Activated T-cell treated with anti-CD3 and anti-CD28 coated beads for 1 hour (primary cell): ENCODE results near the gene C6orf47.

Experiments
- DNase-seq: peaks from one replicate; pipeline ENCODE4 v3.0.0-alpha.2; 2020; ENCODE audit warnings: low read depth

The C6orf47 gene

DNA sequence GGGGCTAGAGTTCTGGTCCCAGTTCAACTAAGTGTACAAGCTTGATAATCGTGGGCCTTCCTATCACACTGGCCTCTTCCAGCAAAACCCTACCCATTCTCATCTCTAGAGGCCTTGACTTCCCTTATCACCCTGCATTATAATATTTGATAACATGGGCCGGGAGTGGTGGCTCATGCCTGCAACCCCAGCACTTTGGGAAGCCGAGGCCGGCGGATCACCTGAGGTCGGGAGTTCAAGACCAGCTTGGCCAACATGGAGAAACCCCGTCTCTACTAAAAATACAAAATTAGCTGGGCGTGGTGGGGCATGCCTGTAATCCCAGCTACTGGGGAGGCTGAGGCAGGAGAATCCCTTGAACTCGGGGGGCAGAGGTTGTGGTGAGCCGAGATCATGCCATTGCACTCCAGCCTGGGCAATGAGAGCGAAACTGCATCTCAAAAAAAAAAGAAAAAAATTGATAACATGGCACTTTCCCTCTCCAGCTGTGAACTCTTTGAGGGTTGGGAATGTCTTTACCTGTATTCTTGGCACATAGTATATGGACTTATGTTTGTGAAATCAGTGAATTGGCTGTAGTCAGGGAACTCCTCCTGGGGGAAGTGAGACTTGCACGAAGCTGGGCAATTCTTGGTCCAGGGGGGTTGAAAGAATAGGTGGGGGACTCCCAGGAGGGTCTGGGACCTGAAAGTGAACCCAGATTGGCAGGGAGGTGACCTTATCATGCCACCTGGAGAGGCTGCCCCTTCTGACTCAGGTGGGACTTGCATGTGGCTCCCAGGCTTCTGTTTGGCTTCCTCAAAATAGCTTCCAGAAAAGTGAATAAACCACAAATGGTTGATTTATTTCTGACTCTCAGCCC lies 915 bp upstream of the C6orf47 start:
- DNase-seq: no peak

GRCh38 chr6:31659649-31660380 lies 763 bp downstream of the C6orf47 start:
- DNase-seq: no peak

- no peak for DNase-seq
Observed at GRCh38 chr6:31658983-31659648, 1.5 kb downstream of the C6orf47 start.

DNA sequence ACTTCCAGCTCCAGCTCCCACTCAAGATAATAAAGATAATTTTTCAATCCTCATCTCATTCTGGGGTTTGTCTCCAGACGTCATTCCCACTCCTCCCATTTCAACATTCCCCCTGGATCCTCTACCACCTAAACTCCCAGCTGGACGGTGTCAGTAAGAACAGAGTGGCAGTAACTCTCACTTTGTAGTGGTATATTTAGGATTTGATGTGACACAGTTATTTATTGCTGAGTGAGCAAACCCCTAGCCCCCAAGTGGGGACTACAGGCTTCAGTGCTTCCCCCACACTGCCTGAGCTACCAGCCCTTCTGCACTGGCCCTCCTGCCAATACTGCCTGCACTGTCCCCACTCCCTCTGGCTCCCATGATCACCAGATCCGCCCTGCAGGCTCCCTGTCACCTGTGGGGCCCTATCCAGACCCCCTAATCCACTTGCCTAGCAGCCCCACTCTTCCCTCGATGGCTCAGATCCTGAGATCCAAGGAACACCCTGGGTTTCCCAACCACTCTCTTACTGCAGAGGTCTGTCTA lies 2.4 kb downstream of the C6orf47 start:
- no peak for DNase-seq

GRCh38 chr6:31657406-31658157 lies 3.0 kb downstream of the C6orf47 start:
- DNase-seq: no peak

DNA sequence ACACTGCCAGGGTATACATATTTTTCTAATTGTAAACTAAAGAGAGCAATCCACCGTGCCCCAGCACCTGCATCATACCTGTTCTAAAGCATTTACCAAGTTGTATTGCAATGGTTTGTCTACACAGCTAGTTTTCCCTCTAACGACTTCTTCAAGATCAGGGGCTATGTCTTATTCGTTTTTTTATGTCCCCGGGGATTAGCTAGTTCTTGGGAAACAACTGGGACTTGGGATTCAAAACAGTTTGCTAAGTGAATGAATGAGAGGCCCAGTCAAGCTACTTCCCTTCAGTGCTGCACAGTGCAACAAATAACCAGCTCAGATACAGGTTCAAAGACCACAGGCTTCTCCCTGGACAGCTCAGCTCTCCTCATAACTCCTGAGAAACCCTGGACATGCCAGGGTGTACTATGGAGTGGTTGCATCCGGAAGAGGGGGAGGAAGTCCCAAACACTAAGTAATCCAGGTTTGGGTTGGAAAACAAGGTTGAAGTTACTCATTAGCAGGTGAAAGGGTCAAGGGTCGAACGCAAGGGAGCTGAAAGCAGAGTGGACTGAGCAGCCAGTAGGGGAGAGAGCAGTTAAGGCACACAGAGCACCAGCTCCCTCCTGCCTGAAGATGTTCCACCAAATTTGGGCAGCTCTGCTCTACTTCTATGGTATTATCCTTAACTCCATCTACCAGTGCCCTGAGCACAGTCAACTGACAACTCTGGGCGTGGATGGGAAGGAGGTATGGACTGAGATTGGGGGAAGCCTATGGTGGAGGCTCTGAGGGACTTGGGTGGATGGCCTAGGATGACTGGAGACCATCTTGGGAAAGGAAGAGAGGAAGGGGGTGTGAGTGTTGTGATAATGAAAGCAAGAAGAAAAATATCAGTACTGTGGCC lies 5.0 kb downstream of the C6orf47 start, which contains the start of gene APOM:
TSS of gene APOM (plus strand) at position 546 of the 889 bp plus-strand sequence. CDS start at position 619, 73 bp downstream.
- DNase-seq: no peak

GRCh38 chr6:31654574-31655348 lies 5.8 kb downstream of the C6orf47 start:
- no peak for DNase-seq

GRCh38 chr6:31652925-31653724 lies 7.5 kb downstream of the C6orf47 start:
- no peak for DNase-seq

GRCh38 chr6:31651602-31652191 lies 8.9 kb downstream of the C6orf47 start:
- no peak for DNase-seq

- no peak for DNase-seq
Observed at GRCh38 chr6:31645325-31645724, 15.3 kb downstream of the C6orf47 start.

DNA sequence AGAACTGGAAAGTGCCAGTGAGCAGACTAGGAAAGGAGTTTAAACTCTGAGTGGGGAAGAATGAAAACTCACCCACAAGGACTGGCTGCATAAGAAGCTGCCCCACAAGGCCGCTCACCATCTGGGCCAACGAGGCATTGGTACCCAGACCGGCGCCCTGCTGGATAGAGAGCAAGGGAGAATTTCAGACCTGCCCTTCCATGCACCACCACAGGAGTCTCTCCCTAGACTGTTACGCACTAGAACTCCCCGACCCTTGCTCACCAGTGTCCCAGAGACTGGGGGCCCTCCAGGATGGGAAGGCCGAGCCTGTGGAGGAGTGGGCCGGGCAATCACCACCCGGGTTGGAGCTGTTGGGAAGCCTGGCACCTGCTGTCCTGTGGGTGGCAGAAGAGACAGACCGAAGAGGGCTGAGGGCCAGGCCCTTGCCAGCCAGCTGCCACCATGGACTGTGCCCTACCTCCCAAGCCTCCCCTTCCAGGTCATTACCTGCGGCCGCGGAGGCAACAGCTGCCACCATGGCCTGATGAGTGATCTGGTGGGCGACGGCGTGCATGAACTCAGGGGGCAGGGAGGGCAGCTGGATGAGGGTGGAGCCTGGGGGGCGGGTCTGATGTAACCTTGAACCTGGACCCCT lies 16.6 kb downstream of the C6orf47 start:
- no peak for DNase-seq

DNA sequence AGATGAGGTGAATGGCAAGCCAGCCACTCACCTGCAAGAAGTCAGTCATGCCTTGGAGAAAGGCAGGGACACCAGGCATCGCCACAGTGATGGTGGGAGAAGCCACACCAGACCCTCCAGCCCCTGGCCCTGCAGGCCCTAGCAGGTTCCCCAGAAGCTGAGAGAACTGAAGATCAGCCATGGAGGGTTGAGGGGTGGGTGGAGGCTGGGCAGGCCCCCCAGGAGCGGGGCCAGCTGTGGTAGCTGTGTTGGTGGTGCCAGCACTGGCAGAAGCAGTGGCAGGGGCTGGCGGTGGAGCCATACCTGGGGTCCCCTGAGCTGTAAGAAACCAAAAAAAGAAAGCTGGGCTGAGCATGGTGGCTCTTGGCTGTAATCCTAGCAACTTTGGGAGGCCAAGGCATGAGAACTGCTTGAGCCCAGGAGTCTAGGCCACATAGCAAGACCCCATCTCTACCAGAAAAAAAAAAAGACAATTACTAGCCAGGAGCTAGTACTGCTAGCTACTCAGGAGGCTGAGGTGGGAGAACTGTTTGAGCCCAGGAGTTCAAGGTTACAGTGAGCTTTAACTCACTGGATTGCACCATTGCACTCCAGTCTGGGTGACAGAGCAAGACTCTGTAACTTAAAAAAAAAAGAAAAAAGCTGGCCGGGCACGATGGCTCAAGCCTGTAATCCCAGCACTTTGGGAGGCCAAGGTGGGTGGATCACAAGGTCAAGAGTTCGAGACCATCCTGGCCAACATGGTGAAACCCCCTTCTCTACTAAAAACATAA lies 17.6 kb downstream of the C6orf47 start:
- no peak for DNase-seq

DNA sequence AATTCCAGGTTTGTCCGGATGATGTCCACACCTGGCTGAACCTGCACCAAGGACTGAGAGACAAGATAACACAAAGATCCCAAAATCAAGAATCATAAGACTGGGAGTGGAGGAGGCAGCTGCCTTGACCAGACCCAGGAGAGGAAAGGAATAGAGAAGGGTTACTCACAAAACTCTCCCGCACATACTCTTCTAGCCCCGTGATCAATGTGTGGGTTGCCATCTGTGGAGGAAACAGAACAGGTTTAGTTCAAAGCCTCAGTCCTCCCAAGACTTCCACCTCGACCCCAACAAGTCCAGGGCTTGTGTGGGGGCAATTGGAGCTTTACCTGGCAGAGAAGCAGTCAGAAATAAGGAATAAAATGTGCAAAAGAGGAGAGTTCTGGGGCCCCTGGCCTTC lies 19.2 kb downstream of the C6orf47 start:
- DNase-seq: no peak

- DNase-seq: no peak
Observed at GRCh38 chr6:31640612-31641011, 20.0 kb downstream of the C6orf47 start.

DNA sequence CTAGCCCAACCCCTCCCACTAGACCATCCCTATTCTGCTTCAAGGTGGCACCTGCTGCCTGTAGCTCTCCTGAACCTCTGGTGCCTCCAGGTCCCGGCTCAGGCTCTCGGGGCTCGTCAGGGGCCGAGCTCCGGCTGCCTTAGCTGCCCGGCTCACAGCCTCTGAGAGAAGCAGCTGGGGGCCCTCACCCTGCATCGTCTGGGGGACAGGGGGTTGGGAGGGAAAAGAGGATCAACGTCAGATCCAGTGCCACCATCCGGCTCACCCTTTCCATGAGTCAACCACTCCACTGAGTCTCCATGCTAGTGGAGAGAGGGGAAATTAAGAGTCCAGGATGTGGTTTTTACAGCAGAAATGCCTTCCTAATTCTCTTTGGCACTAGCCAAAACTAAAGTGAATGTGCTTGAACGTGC lies 21.1 kb downstream of the C6orf47 start:
- DNase-seq: no peak

GRCh38 chr6:31639043-31639442 lies 21.5 kb downstream of the C6orf47 start:
- DNase-seq: no peak
